Measurements from ENCODE around the gene MEGF11. TPM values are rescaled to one million over a fixed set of nuclear protein-coding genes. Genes with fewer than 3 reads are reported as not detected.

The MEGF11 gene
- total RNA-seq, 4 donors from 2014 or later: 0.87 to 7.3 (median 4.9) TPM

GRCh38 chr15:66234798-66235197 is 18.8 kb downstream of the MEGF11 start:
- TF ChIP-seq POLR2A (IDR thresholded peaks at IDR 0.05) (no peak), EP300 (IDR thresholded peaks at IDR 0.05) (no peak), CTCF (IDR thresholded peaks at IDR 0.05) (no peak)
- Histone ChIP-seq H3K4me3 (no peak overlapping the region), H3K36me3 (no peaks in the 10 kb centered on the region), H3K27ac (no peak overlapping the region), H3K4me1 (no peaks in the 10 kb centered on the region), H3K27me3 (peaks cover 0 to 14% of the 10 kb centered on the region in 2 donors), H3K9me3 (no peaks in the 10 kb centered on the region)
- WGBS, 2 donors: 59 to 65% methylated on average over 9 of the region's 9 CpGs
- DNase-seq (ENCODE audit: low spot score in 2 of 2): no peak

- peaks cover 0 to 4% (median 0%) of the 10 kb centered on the region in 4 donors for H3K9me3 ChIP-seq
- no peak overlapping the region for H3K4me3 ChIP-seq
- no peaks in the 10 kb centered on the region for H3K4me1 ChIP-seq
- DNase-seq (ENCODE audit: low spot score in 2 of 2): no peak
- H3K27me3 ChIP-seq: peaks cover 0 to 12% of the 10 kb centered on the region in 2 donors
- 76 to 87% methylated on average over 13 to 14 of the region's 14 CpGs for WGBS, 2 donors
- TF ChIP-seq POLR2A (IDR thresholded peaks at IDR 0.05) (no peak), EP300 (IDR thresholded peaks at IDR 0.05) (no peak), CTCF (IDR thresholded peaks at IDR 0.05) (no peak)
- no peak overlapping the region for H3K27ac ChIP-seq
- H3K36me3 ChIP-seq: no peaks in the 10 kb centered on the region
These were observed 19.8 kb downstream of the MEGF11 start for GRCh38 chr15:66233487-66234415.

- no peak overlapping the region for H3K4me3 ChIP-seq
- H3K27me3 ChIP-seq: peaks cover 0 to 12% of the 10 kb centered on the region in 2 donors
- H3K4me1 ChIP-seq: no peaks in the 10 kb centered on the region
- H3K36me3 ChIP-seq: no peaks in the 10 kb centered on the region
- WGBS, 2 donors: 74 to 80% methylated on average over 3 of the region's 3 CpGs
- TF ChIP-seq CTCF (IDR thresholded peaks at IDR 0.05): no peak
- TF ChIP-seq POLR2A (IDR thresholded peaks at IDR 0.05): no peak
- TF ChIP-seq EP300 (IDR thresholded peaks at IDR 0.05): no peak
- no peak for DNase-seq (ENCODE audit: low spot score in 2 of 2)
- H3K9me3 ChIP-seq: peaks cover 0 to 9% (median 0%) of the 10 kb centered on the region in 4 donors
- H3K27ac ChIP-seq: no peak overlapping the region
These were observed 21.3 kb downstream of the MEGF11 start for GRCh38 chr15:66232267-66232625.

GRCh38 chr15:66231394-66232266 is 21.9 kb downstream of the MEGF11 start:
- Histone ChIP-seq H3K27me3 (peaks cover 0 to 12% of the 10 kb centered on the region in 2 donors), H3K4me1 (no peaks in the 10 kb centered on the region), H3K4me3 (no peak overlapping the region), H3K27ac (no peak overlapping the region), H3K36me3 (no peaks in the 10 kb centered on the region), H3K9me3 (peaks cover 0 to 9% (median 0%) of the 10 kb centered on the region in 4 donors)
- WGBS, 2 donors: 68 to 74% methylated on average over 7 to 8 of the region's 8 CpGs
- no peak for TF ChIP-seq CTCF (IDR thresholded peaks at IDR 0.05)
- no peak for TF ChIP-seq EP300 (IDR thresholded peaks at IDR 0.05)
- no peak for TF ChIP-seq POLR2A (IDR thresholded peaks at IDR 0.05)
- no peak for DNase-seq (ENCODE audit: low spot score in 2 of 2)
